Measurements from ENCODE around the gene PCSK1.

Gene PCSK1

DNA sequence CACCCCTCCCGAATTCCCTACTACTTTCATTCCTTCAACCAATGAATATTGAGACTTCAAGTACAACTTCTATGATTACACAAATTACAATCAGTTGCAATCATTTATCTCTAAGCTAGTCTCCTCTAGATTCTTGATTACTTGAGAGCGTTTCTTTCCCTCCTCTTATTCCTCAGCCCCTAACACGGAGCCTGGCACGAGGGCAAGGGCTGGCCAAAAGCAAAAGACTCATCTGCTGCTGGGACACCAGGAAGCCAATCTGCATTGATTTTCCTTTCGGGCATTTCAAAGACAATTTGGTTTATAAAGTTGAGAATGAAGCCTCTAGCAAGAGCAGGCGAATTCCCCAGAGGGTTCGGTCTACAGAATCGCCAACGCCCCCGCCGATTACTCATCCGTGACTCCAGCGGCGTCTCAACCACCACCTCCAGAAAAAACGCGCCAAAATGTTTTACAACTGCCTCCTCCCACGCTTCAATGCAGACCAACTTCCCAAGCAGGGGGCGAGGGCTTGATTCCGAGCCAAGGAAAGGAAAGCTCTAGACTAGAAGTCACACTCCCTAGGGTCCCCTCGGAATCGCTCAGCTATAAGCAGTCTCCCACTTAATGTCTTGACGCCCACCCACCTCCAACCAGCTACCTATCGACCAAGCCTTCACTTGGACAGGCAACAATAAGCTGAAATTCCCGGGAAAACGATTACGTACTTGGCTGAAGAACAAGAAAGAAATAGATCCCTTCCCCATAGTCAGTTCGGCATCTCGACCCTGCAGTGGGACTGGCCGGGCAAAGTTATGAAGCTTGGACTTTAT lies 1.5 kb downstream of the PCSK1 start:
- peaks cover 49% of the 10 kb centered on the region for H3K27me3 ChIP-seq (ENCODE audit: control insufficient read depth, insufficient read depth, low read length, poor library complexity, severe bottlenecking)
- no peak overlapping the region for H3K27ac ChIP-seq (ENCODE audit: insufficient read depth, low read depth, low read length, poor library complexity, severe bottlenecking)
- peak overlapping the region; percentile 54 for H3K4me3 ChIP-seq (ENCODE audit: insufficient read depth, low read depth, low read length)
- WGBS, 2 experiments, result 2% methylated on average over 29 of the region's 29 CpGs
- peaks cover 21% of the 10 kb centered on the region for H3K4me1 ChIP-seq (ENCODE audit: control insufficient read depth, insufficient read depth, low read length)
- H3K9me3 ChIP-seq (ENCODE audit: control insufficient read depth, low read length), result no peaks in the 10 kb centered on the region
- H3K36me3 ChIP-seq (ENCODE audit: control insufficient read depth, insufficient read depth, low read length), result no peaks in the 10 kb centered on the region

DNA sequence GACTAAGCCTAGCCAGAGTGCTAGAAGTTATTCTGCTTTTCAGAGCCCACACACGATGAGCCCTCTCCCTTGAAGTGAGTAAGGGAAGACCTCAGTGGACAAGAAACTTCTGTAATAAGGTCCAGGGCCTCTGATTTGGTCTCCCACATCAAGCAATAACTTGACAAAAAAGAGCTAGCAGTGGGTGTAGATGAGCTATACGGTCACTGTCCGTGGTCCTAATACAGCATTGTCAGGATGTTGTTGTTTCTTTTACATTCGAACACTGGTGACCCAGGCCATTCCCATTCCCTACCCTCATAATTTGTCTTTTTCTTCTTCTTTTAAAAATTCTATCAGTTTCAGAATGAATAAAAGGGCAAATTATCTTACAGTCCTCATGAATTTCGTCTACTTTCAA lies 5.2 kb downstream of the PCSK1 start:
- H3K27ac ChIP-seq (ENCODE audit: insufficient read depth, low read depth, low read length, poor library complexity, severe bottlenecking), result no peak overlapping the region
- peaks cover 13% of the 10 kb centered on the region for H3K4me1 ChIP-seq (ENCODE audit: control insufficient read depth, insufficient read depth, low read length)
- 63% methylated on average over 5 of the region's 5 CpGs for WGBS, 2 experiments
- H3K9me3 ChIP-seq (ENCODE audit: control insufficient read depth, low read length), result no peaks in the 10 kb centered on the region
- H3K36me3 ChIP-seq (ENCODE audit: control insufficient read depth, insufficient read depth, low read length), result no peaks in the 10 kb centered on the region
- peaks cover 27% of the 10 kb centered on the region for H3K27me3 ChIP-seq (ENCODE audit: control insufficient read depth, insufficient read depth, low read length, poor library complexity, severe bottlenecking)
- no peak overlapping the region for H3K4me3 ChIP-seq (ENCODE audit: insufficient read depth, low read depth, low read length)

DNA sequence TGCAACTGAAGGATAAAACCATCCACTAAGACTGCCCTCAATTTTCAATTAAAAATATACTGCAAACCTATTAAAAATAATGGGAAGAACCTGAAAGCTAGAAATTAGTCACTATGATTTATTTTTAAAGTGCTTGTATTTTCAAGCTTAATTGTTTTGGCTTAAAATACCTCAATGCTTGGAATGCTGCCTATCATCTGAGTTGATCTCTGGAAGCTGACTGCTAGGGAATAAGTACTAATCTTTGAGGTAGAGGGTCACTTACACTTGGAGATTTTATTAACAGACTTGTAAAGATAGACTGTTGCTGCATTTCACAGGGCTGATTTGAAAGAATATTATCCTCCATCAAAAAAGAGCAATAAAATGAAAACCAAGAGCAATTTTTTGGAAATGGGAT lies 6.2 kb downstream of the PCSK1 start:
- Histone ChIP-seq H3K27ac (ENCODE audit: insufficient read depth, low read depth, low read length, poor library complexity, severe bottlenecking) (no peak overlapping the region), H3K9me3 (ENCODE audit: control insufficient read depth, low read length) (no peaks in the 10 kb centered on the region), H3K36me3 (ENCODE audit: control insufficient read depth, insufficient read depth, low read length) (no peaks in the 10 kb centered on the region), H3K4me3 (ENCODE audit: insufficient read depth, low read depth, low read length) (no peak overlapping the region), H3K4me1 (ENCODE audit: control insufficient read depth, insufficient read depth, low read length) (peaks cover 11% of the 10 kb centered on the region), H3K27me3 (ENCODE audit: control insufficient read depth, insufficient read depth, low read length, poor library complexity, severe bottlenecking) (peaks cover 17% of the 10 kb centered on the region)

DNA sequence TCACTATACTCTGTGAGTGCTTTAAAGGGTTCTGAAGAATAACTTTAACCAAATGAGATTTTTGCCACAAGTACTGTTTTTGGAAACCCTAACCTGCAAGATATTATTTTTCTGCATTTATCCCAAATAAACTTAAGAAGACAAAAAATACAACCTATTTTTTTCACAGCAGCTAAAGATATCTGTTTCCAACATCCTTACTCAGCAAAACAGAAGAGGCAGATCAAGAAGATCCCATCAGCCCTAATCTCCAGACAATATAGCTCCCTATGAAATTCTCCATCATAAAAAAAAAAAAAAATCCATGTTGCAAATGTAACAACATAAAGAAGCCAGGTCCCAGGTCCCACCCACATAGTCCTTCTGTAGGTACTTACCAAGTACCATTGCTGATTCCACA lies 7.6 kb downstream of the PCSK1 start:
- Histone ChIP-seq H3K4me3 (ENCODE audit: insufficient read depth, low read depth, low read length) (no peak overlapping the region), H3K36me3 (ENCODE audit: control insufficient read depth, insufficient read depth, low read length) (no peaks in the 10 kb centered on the region), H3K27ac (ENCODE audit: insufficient read depth, low read depth, low read length, poor library complexity, severe bottlenecking) (no peak overlapping the region), H3K27me3 (ENCODE audit: control insufficient read depth, insufficient read depth, low read length, poor library complexity, severe bottlenecking) (peaks cover 3% of the 10 kb centered on the region), H3K9me3 (ENCODE audit: control insufficient read depth, low read length) (no peaks in the 10 kb centered on the region), H3K4me1 (ENCODE audit: control insufficient read depth, insufficient read depth, low read length) (no peaks in the 10 kb centered on the region)

DNA sequence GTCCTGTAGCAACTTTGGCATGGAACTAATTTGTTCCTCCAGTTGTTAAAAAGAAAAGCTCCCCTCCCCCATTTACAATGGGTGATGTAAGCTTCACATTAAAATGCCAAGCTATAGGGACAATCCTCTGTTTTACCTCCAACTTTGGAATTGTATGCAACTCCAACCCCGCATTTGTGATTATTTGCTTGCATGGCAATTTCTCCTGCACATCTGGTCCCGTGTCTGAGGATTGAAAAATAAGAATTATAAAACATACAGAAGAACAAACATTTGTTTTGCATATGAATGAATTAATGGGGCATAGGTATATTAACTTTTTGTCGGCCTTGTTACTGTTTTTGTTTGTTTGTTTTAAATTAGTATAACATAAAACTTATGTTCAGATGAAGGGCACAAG lies 17.2 kb downstream of the PCSK1 start:
- no peaks in the 10 kb centered on the region for H3K9me3 ChIP-seq (ENCODE audit: control insufficient read depth, low read length)
- WGBS, 2 experiments, result 88 to 90% methylated on average over 2 to 3 of the region's 3 CpGs
- H3K27ac ChIP-seq (ENCODE audit: insufficient read depth, low read depth, low read length, poor library complexity, severe bottlenecking), result no peak overlapping the region
- no peaks in the 10 kb centered on the region for H3K4me1 ChIP-seq (ENCODE audit: control insufficient read depth, insufficient read depth, low read length)
- H3K36me3 ChIP-seq (ENCODE audit: control insufficient read depth, insufficient read depth, low read length), result no peaks in the 10 kb centered on the region
- no peaks in the 10 kb centered on the region for H3K27me3 ChIP-seq (ENCODE audit: control insufficient read depth, insufficient read depth, low read length, poor library complexity, severe bottlenecking)
- H3K4me3 ChIP-seq (ENCODE audit: insufficient read depth, low read depth, low read length), result no peak overlapping the region

DNA sequence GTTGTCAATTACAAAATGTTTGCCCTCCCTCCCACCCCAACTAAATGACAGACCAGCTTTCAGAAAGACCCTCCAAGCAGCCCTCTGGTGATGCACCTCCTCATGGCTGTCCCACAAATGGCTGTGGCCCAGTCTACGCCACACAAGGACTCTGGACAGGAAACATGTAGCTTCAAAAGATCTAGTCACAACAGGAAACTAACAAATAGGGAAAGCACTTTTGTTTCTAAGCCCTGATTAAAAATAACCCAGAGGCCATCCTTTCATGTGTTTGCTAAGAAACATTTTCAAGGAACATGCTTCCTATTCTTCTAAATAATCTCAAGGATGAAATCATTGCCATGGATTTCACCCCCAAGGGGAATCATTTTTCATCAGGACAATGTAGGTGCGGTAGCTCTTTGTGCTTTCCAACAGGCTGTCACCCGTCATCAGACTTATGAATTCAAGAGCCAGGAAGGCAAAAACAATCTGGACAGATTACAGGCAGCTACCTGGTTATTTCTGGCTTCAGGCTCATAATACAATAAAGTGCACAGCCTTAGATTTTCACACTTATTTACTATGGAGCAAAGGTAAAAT lies 20.1 kb downstream of the PCSK1 start:
- Histone ChIP-seq H3K4me3 (ENCODE audit: insufficient read depth, low read depth, low read length) (no peak overlapping the region), H3K27ac (ENCODE audit: insufficient read depth, low read depth, low read length, poor library complexity, severe bottlenecking) (no peak overlapping the region), H3K27me3 (ENCODE audit: control insufficient read depth, insufficient read depth, low read length, poor library complexity, severe bottlenecking) (no peaks in the 10 kb centered on the region), H3K36me3 (ENCODE audit: control insufficient read depth, insufficient read depth, low read length) (no peaks in the 10 kb centered on the region), H3K4me1 (ENCODE audit: control insufficient read depth, insufficient read depth, low read length) (no peaks in the 10 kb centered on the region), H3K9me3 (ENCODE audit: control insufficient read depth, low read length) (no peaks in the 10 kb centered on the region)
- WGBS, 2 experiments, result 93 to 98% methylated on average over 3 of the region's 3 CpGs

DNA sequence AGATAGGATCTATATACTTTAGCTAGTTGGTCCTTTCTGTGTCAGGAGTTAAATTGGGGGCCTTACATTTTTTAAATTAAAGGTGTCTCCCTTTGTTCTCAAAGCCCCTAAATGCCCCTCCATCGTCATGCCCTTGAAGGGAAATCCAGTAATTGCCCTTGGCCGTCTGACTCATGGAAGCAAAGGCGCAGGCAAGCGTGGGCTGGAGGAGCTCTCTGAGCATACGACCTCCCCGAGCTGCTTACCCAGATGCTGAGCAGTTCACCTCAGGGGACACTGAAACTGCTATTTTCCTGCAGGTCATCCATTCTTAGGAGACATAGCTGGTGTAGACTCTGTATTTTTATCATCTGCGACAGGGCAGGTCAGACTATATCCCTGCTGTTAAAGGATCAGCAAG lies 23.0 kb downstream of the PCSK1 start:
- no peaks in the 10 kb centered on the region for H3K36me3 ChIP-seq (ENCODE audit: control insufficient read depth, insufficient read depth, low read length)
- 90 to 91% methylated on average over 7 of the region's 7 CpGs for WGBS, 2 experiments
- no peak overlapping the region for H3K27ac ChIP-seq (ENCODE audit: insufficient read depth, low read depth, low read length, poor library complexity, severe bottlenecking)
- H3K4me3 ChIP-seq (ENCODE audit: insufficient read depth, low read depth, low read length), result no peak overlapping the region
- H3K9me3 ChIP-seq (ENCODE audit: control insufficient read depth, low read length), result no peaks in the 10 kb centered on the region
- H3K27me3 ChIP-seq (ENCODE audit: control insufficient read depth, insufficient read depth, low read length, poor library complexity, severe bottlenecking), result no peaks in the 10 kb centered on the region
- no peaks in the 10 kb centered on the region for H3K4me1 ChIP-seq (ENCODE audit: control insufficient read depth, insufficient read depth, low read length)

DNA sequence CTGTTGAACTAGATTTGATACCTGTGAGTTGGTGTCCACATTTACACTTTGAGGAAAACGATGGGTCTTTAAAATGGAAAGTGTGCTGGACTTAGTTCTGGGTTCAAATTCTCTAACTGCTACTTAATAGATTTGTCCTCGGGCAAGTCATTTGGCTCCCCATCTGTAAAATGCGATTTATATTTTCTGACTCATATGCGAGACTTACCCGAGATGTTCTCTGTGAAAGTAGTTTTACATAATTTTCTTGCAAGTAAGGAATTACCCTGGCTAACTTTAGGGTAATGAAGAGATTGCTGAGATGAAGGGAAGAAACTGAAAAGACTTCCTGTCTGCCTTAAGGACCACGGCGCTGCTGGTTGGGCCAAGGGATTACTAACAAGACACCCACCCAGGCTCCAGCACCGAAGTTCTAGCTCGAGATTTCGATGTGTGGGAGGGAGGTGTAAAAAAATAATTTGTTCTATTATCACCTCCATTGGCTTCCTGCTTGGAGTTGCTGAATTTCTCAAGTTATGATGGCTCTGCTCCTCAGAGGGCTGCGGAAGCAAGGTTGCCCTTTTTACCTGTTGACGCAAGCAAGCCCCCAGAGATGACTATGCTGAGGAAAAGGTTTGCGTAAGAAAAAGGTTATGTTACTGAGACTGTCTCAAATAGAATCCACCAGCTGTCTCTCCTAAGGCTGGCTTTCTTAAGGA lies 24.1 kb downstream of the PCSK1 start:
- WGBS, 2 experiments, result 94 to 97% methylated on average over 13 of the region's 13 CpGs
- Histone ChIP-seq H3K27ac (ENCODE audit: insufficient read depth, low read depth, low read length, poor library complexity, severe bottlenecking) (no peak overlapping the region), H3K36me3 (ENCODE audit: control insufficient read depth, insufficient read depth, low read length) (no peaks in the 10 kb centered on the region), H3K9me3 (ENCODE audit: control insufficient read depth, low read length) (no peaks in the 10 kb centered on the region), H3K27me3 (ENCODE audit: control insufficient read depth, insufficient read depth, low read length, poor library complexity, severe bottlenecking) (no peaks in the 10 kb centered on the region), H3K4me1 (ENCODE audit: control insufficient read depth, insufficient read depth, low read length) (no peaks in the 10 kb centered on the region), H3K4me3 (ENCODE audit: insufficient read depth, low read depth, low read length) (no peak overlapping the region)

DNA sequence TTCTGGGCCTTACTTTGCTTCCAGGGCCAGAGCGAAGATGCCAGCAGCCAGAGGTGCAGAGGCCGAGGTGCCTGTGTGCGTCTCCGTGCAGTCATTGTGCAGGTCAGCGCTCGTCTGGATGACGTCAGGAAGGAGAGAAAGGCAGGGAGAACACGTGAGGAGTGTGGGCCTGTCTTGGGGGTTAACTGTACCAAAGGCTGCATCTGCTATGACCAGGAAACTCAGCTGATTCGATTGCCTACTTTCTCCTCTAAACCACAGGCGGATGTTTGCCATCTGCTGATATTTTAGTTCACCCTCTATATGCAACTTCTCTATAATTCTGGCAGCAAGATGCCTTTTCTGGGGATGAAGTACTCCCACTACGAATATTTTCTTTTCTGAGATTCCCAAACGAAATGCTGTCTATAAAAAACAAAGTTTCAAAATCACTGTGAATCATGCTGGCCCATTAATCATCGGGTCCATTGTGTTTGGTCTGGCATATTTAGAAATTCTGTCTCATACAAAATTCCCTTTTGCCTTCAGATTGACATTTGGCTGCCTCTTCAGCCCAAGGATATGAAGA lies 24.8 kb downstream of the PCSK1 start:
- Histone ChIP-seq H3K36me3 (ENCODE audit: control insufficient read depth, insufficient read depth, low read length) (no peaks in the 10 kb centered on the region), H3K9me3 (ENCODE audit: control insufficient read depth, low read length) (no peaks in the 10 kb centered on the region), H3K4me3 (ENCODE audit: insufficient read depth, low read depth, low read length) (no peak overlapping the region), H3K27me3 (ENCODE audit: control insufficient read depth, insufficient read depth, low read length, poor library complexity, severe bottlenecking) (no peaks in the 10 kb centered on the region), H3K27ac (ENCODE audit: insufficient read depth, low read depth, low read length, poor library complexity, severe bottlenecking) (no peak overlapping the region), H3K4me1 (ENCODE audit: control insufficient read depth, insufficient read depth, low read length) (no peaks in the 10 kb centered on the region)
- WGBS, 2 experiments, result 91 to 92% methylated on average over 13 of the region's 13 CpGs

DNA sequence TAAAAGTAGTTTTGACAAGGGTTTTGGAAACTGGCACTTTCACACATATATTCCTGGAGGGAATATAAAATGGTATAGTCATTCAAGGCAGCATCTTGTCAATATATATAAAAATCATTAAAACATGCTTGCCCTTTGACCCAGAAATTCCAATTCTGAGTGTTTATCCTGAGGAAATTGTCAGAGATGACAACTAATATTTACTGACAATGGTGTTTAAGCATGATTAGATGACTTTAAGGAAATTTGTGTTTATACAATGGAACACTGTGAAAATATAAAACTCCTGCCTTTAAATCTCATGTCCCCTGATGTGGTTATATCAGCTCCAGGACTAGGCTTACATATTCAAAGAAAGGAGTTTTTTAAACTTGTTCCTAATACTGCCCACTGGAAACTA lies 25.6 kb downstream of the PCSK1 start:
- Histone ChIP-seq H3K27me3 (ENCODE audit: control insufficient read depth, insufficient read depth, low read length, poor library complexity, severe bottlenecking) (no peaks in the 10 kb centered on the region), H3K9me3 (ENCODE audit: control insufficient read depth, low read length) (no peaks in the 10 kb centered on the region), H3K27ac (ENCODE audit: insufficient read depth, low read depth, low read length, poor library complexity, severe bottlenecking) (no peak overlapping the region), H3K4me3 (ENCODE audit: insufficient read depth, low read depth, low read length) (no peak overlapping the region), H3K4me1 (ENCODE audit: control insufficient read depth, insufficient read depth, low read length) (no peaks in the 10 kb centered on the region), H3K36me3 (ENCODE audit: control insufficient read depth, insufficient read depth, low read length) (no peaks in the 10 kb centered on the region)
